HUES48 (cell line): ENCODE measurements around the gene TIAL1.
"Not testable (repeated sequence)": the region's sequence is repeated elsewhere in the genome, so short reads cannot be mapped to it uniquely, and the experiment has no call there.

Source experiments
- H3K27ac ChIP-seq: one replicate; pipeline ENCODE4 v1.7.0; 2013; ENCODE audit warnings: low read depth, low read length, inconsistent platforms
- H3K27me3 ChIP-seq: 2 replicates; pipeline ENCODE4 v1.6.1; 2013; ENCODE audit warnings: mild to moderate bottlenecking, low read length; ENCODE audit not compliant: control insufficient read depth, insufficient read depth
- H3K36me3 ChIP-seq: 2 replicates; pipeline ENCODE4 v1.6.1; 2013; ENCODE audit warnings: low read length; ENCODE audit not compliant: control insufficient read depth, insufficient read depth
- H3K4me1 ChIP-seq: 2 replicates; pipeline ENCODE4 v1.6.1; 2013; ENCODE audit warnings: mild to moderate bottlenecking, low read length; ENCODE audit not compliant: control insufficient read depth, insufficient read depth
- H3K4me3 ChIP-seq: 2 replicates; pipeline ENCODE4 v1.5.1; 2013; ENCODE audit warnings: mild to moderate bottlenecking, low read depth, low read length
- H3K9ac ChIP-seq: 2 replicates; pipeline ENCODE4 v1.6.1; 2013; ENCODE audit warnings: mild to moderate bottlenecking, low read depth, low read length, moderate library complexity
- H3K9me3 ChIP-seq: 2 replicates; pipeline ENCODE4 v1.6.1; 2013; ENCODE audit warnings: low read length; ENCODE audit not compliant: control insufficient read depth, insufficient read depth

Gene TIAL1

DNA sequence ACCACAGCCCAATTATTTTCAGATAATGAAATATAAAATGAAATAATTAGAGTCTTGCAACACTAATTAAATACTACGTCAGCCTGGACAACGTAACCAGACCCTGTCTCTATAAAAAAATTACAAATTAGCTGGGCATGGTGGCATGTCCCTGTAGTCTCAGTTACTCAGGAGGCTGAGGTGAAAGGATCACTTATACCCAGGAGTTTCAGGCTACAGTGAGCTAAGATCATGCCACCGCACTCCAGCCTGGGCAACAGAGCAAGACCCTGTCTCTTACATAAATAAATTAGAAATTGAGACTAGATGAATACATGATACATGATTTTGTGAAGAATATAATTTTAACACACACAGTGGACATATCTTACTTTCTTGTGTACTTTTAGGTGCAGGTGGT lies 18.4 kb downstream of the TIAL1 start:
- no peaks in the 10 kb centered on the region for H3K4me1 ChIP-seq
- no peak overlapping the region for H3K9ac ChIP-seq
- H3K4me3 ChIP-seq = no peak overlapping the region
- no peaks in the 10 kb centered on the region for H3K27me3 ChIP-seq
- H3K27ac ChIP-seq = no peak overlapping the region
- H3K36me3 ChIP-seq = peaks cover 100% of the 10 kb centered on the region
- no peaks in the 10 kb centered on the region for H3K9me3 ChIP-seq

DNA sequence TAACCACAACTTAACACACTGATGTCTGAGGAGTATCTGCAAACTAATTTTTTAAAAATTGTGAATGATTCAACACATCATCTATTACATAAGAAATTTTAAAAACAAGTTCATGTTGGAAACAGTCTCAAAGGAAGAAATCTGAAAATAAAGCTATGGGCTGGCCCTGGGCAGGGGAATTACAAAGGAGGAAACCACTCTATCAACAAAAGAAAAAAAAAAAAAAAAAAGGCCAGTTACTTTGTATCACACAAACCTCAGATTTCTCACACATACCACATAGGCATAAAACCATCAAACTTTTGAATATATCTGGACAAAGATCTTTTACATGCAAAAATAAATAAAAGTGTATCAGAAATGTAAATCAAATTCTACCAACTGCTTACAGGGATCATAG lies 20.8 kb downstream of the TIAL1 start:
- H3K4me1 ChIP-seq = no peaks in the 10 kb centered on the region
- H3K9ac ChIP-seq = no peak overlapping the region
- no peak overlapping the region for H3K4me3 ChIP-seq
- no peaks in the 10 kb centered on the region for H3K9me3 ChIP-seq
- H3K36me3 ChIP-seq = peaks cover 85% of the 10 kb centered on the region
- H3K27ac ChIP-seq = no peak overlapping the region
- no peaks in the 10 kb centered on the region for H3K27me3 ChIP-seq

DNA sequence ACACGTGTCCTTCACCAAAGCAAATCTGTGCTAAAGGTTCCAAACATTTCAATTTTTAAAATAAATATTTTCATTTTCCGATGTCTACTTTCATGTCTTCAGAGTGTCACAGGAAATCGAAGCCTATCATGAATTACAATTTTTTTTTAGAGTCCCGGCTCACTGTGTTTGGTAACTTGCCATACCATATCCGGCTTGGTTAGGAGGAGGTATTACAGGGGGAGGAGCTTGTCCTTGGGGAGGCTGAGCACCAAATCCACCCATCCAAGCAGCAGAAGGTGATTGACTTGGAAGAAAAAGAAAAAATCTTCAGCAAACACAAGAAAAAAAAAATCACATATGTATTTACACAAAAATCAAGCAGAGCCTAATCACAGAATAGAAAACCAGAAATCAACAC lies 21.3 kb downstream of the TIAL1 start:
- Histone ChIP-seq H3K9me3 (no peaks in the 10 kb centered on the region), H3K9ac (no peak overlapping the region), H3K36me3 (peaks cover 80% of the 10 kb centered on the region), H3K27ac (no peak overlapping the region), H3K27me3 (no peaks in the 10 kb centered on the region), H3K4me3 (no peak overlapping the region), H3K4me1 (no peaks in the 10 kb centered on the region)

DNA sequence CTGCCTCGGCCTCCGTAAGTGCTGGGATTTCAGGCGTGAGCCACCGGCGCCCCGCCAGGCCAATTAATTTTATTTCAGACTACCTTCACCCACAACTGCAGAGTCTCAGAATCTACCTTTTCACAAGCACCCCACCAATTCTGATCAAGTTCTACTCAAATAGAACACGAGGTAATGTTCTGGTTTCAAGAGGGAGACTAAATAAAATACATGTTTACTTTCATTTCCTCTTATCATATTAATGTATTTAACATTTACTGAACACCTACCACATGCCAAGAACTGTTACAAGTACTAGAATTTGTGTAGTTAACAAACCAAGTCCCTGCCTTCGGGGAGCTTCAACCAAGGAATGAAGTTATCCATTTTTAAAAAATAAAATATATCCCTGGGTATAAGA lies 28.8 kb downstream of the TIAL1 start:
- Histone ChIP-seq H3K27ac (no peak overlapping the region), H3K27me3 (no peaks in the 10 kb centered on the region), H3K36me3 (peaks cover 6% of the 10 kb centered on the region; the same call in 1 of the 2 replicates), H3K9me3 (no peaks in the 10 kb centered on the region), H3K4me1 (no peaks in the 10 kb centered on the region), H3K4me3 (no peak overlapping the region), H3K9ac (no peak overlapping the region)

DNA sequence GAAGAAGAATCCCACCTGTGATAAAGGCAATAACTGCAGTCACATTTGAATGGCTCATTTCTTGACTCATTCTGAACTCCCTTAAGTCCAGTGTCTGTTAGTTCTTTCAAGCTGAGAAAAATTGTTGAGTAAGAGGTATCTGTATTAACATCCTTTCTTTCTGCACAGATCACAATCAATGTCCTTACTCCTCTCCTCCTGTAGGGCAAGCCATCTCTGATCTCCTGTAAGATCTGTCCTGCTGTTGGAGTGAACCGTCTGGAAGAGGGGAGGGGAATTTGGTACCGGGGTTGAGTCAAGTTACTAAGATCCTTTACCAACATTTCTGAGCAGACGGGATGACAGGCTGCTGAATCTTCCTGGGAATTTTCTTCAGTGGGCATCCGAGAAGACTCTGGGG lies 34.7 kb downstream of the TIAL1 start:
- H3K27me3 ChIP-seq = no peaks in the 10 kb centered on the region

DNA sequence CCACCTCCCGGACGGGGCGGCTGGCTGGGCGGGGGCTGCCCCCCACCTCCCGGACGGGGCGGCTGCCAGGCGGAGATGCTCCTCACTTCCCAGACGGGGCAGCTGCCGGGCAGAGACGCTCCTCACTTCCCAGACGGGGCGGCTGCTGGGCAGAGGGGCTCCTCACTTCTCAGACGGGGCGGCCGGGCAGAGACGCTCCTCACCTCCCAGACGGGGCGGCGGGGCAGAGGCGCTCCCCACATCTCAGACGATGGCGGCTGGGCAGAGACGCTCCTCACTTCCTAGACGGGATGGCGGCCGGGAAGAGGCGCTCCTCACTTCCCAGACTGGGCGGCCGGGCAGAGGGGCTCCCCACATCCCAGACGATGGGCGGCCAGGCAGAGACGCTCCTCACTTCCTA lies 37.3 kb downstream of the TIAL1 start:
- not testable (repeated sequence) for H3K9me3 ChIP-seq, H3K27ac ChIP-seq, H3K36me3 ChIP-seq, H3K4me1 ChIP-seq, H3K27me3 ChIP-seq, H3K9ac ChIP-seq, H3K4me3 ChIP-seq

More for the DNA sequence above, 34.7 kb downstream of the TIAL1 start:
- H3K9me3 ChIP-seq = no peaks in the 10 kb centered on the region
- no peak overlapping the region for H3K9ac ChIP-seq
- no peaks in the 10 kb centered on the region for H3K36me3 ChIP-seq
- no peak overlapping the region for H3K4me3 ChIP-seq
- no peak overlapping the region for H3K27ac ChIP-seq
- H3K4me1 ChIP-seq = no peaks in the 10 kb centered on the region

DNA sequence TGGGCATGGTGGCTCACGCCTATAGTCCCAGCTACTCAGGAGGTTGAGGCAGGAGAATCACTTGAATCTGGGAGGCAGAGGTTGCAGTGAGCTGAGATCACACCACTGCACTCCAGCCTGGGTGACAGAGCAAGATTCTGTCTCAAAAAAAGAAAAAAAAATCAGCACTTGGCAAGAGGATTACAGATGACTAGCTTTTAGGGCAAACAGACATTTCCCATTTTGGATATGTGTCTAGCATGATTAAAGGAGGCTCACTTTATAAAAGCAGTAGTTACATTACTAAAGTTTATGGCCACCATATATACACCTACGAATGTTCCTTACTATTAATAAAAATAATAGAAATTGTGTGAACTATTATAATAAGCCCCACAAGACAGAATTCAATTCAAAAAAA lies 40.7 kb downstream of the TIAL1 start:
- not testable (repeated sequence) for H3K36me3 ChIP-seq

DNA sequence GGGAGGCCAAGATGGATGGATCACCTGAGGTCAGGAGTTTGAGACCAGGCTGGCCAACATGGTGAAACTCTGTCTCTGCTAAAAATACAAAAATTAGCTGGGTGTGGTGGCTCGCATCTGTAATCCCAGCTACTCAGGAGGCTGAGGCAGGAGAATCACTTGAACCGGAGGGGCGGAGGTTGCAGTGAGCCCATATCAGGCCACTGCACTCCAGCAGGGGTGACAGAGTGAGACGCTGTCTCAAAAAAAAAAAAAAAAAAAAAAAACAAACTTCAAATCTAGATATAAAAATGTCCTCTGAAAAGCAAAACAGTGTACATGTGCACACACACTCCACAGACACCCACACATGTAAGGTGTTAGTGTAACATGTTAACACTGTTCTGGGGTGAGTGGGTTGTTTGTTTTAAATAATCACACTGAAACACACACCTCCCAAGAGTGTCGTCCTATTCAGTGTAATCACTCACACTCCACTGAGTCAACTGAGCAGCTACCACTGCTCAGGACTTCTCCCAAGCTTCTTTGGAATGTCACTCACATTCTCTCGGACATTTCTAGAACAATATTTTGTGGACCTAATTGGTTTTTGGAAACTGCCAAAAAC lies 41.5 kb downstream of the TIAL1 start:
- no peaks in the 10 kb centered on the region for H3K9me3 ChIP-seq
- H3K27me3 ChIP-seq = no peaks in the 10 kb centered on the region
- no peaks in the 10 kb centered on the region for H3K36me3 ChIP-seq
- no peak overlapping the region for H3K27ac ChIP-seq
- H3K4me1 ChIP-seq = no peaks in the 10 kb centered on the region
- H3K4me3 ChIP-seq = no peak overlapping the region
- H3K9ac ChIP-seq = no peak overlapping the region

More for the DNA sequence above, 40.7 kb downstream of the TIAL1 start:
- H3K9me3 ChIP-seq, H3K27ac ChIP-seq, H3K4me1 ChIP-seq, H3K27me3 ChIP-seq, H3K4me3 ChIP-seq, H3K9ac ChIP-seq: not testable (repeated sequence)

DNA sequence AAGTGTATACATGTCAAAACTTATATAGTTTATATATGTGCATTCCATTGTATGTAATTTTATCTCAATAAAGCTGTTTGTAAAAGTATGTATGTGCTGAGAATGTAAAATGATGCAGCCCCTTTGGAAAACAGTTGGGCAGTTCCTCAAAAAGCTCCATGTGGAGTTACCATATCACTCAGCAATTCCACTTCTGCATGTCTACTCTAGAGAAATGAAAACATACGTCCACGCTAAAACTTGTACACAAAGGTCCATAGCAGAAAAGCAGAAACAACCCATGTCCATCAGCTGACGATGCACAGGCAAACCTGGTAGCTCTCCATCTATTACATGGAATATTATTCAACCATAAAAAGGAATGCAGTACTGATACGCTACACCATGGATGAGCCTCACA lies 45.9 kb downstream of the TIAL1 start:
- H3K9me3 ChIP-seq = no peaks in the 10 kb centered on the region
- no peak overlapping the region for H3K9ac ChIP-seq
- no peak overlapping the region for H3K4me3 ChIP-seq
- H3K27me3 ChIP-seq = 0 out of 2 replicates have a peak, but pooled peaks cover under 1% of the 10 kb centered on the region
- no peak overlapping the region for H3K27ac ChIP-seq
- no peaks in the 10 kb centered on the region for H3K4me1 ChIP-seq
- H3K36me3 ChIP-seq = no peaks in the 10 kb centered on the region

DNA sequence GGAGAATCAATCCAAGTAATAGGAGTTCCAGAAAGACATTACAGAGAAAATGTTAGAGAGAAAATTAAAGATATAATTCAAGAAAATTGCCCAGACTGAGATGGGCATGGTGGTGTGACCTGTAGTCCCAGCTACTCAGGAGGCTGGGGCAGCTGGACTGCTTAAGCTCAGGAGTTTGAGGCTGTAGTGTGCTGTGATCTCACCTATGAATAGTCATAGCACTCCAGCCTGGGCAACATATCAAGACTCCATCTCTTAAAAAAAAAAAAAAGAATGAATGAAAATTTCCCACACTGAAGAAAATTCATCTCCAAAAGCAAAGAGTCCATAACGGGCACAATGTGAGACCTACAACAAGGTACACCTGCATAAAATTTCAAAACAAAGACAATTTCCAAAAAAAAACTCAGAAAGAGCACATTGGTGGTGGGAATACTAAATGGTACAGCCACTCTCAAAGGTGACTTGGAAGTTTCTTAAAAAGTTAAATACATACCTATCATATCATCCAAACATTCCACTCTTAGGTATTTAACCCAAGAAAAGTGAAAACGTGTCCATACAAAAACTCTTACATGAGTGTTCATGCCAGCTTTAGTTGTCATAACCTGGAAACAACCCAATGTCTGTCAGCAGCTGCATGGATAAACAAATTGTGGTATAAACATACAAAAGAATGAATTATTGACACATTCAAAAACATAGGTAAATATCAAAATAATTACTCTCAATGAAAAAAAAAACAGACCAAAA lies 47.3 kb downstream of the TIAL1 start:
- no peaks in the 10 kb centered on the region for H3K9me3 ChIP-seq
- no peaks in the 10 kb centered on the region for H3K36me3 ChIP-seq

DNA sequence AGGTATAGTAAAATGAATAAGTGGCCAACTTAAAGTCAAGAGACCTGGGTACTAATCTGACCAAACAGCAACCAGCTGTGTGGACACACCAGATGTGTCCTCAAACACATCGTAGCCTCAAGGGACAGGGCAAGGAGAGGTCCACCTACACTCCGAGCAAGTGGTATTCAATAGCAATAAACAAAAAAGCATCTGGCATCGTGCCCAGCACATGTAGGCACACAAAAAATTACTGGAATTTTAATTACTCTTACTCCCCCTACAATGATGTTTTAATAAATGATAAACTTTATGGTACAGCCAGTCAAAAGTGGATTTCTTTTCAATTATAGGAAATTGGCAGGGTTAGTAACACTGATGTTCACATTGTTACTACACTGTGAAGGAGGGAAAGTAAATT lies 50.8 kb downstream of the TIAL1 start:
- Histone ChIP-seq H3K27me3 (peaks cover 42% of the 10 kb centered on the region), H3K9ac (no peak overlapping the region), H3K4me1 (peaks cover 12% of the 10 kb centered on the region; the same call in 1 of the 2 replicates), H3K4me3 (no peak overlapping the region), H3K27ac (no peak overlapping the region), H3K36me3 (no peaks in the 10 kb centered on the region), H3K9me3 (no peaks in the 10 kb centered on the region)

More for the DNA sequence above, 47.3 kb downstream of the TIAL1 start:
- Histone ChIP-seq H3K9ac (no peak overlapping the region), H3K27me3 (peaks cover 10% of the 10 kb centered on the region), H3K27ac (no peak overlapping the region), H3K4me3 (no peak overlapping the region), H3K4me1 (no peaks in the 10 kb centered on the region)
